Psoas muscle (tissue), 8 donors: ENCODE results near the gene COA1. TPM values are rescaled to one million over a fixed set of nuclear protein-coding genes. Genes with fewer than 3 reads are reported as not detected.
A peak's percentile ranks its signal among the peaks of the same experiment; 100 is the strongest.

ENCODE experiments used
- ATAC-seq, 4 donors: fragments of 200-7000 bp; cut with Tn5 transposase; one replicate each; pipeline ENCODE4 v1.9.1; 2020; ENCODE audit warnings: moderate library complexity in 3 of 4, mild to moderate bottlenecking in 2 of 4
- DNase-seq, 2 donors: peaks; one replicate each; pipeline ENCODE4 v3.0.0-alpha.2; 2020
- H3K27ac ChIP-seq: fragments of 200-600 bp; one replicate; pipeline ENCODE4 v1.8.0; 2022
- H3K27me3 ChIP-seq, 3 donors: fragments of 200-600 bp in 1 of 3; one replicate each; pipeline versions ENCODE4 v1.6.1 to v1.8.0; 2013 to 2022; ENCODE audit warnings: low read length in 2 of 3, mild to moderate bottlenecking in 2 of 3, moderate library complexity in 1 of 3; ENCODE audit not compliant: insufficient read depth in 3 of 3
- H3K36me3 ChIP-seq, 2 donors: fragments of 200-600 bp in 1 of 2; one replicate each; pipeline versions ENCODE4 v1.6.1 to v1.8.0; 2013 to 2022; ENCODE audit warnings: low read depth in 1 of 2, mild to moderate bottlenecking in 1 of 2, moderate library complexity in 1 of 2; ENCODE audit not compliant: insufficient read depth in 1 of 2
- H3K4me1 ChIP-seq: fragments of 200-600 bp; one replicate; pipeline ENCODE4 v1.8.0; 2022
- H3K4me3 ChIP-seq: fragments of 200-600 bp; one replicate; pipeline ENCODE4 v1.8.0; 2022; ENCODE audit warnings: mild to moderate bottlenecking
- H3K9me3 ChIP-seq: fragments of 200-600 bp; one replicate; pipeline ENCODE4 v1.8.0; 2022
- CTCF ChIP-seq: fragments of 200-600 bp; IDR thresholded peaks from one replicate; pipeline ENCODE4 v1.8.0; 2022; ENCODE audit warnings: antibody characterized with exemption
- WGBS, 3 donors: extraction: QIAGEN DNeasy Blood & Tissue Kit; methylation state at CpG; one replicate each; pipeline versions ENCODE4 v1.1.6 to v1.1.7; 2013; 5-methylcytosine and 5-hydroxymethylcytosine counted together
- intact Hi-C, 2 donors: fragments of 100-400 bp; cut with DNase I; formaldehyde crosslinking; loops; one replicate each; pipeline versions ENCODE4 v1.11.0 to v1.14.2; 2022
- polyA plus RNA-seq, 3 donors: library from polyadenylated mRNA; stranded (reverse); fragments of 200-250 nt; gene quantifications; one replicate each; pipeline ENCODE4 v1.2.3, GENCODE V29; 2013
- total RNA-seq, 4 donors: library from RNA; stranded (reverse); fragmentation: NEBNext Ultra II Directional in 2 of 4; extraction: Animal tissue kit (Norgen Biotek cat#: 25700) in 2 of 4; gene quantifications; one replicate each; pipeline versions ENCODE4 v1.2.1 to v1.2.4, GENCODE V29; 2021 to 2023
- donor health status: healthy with polysubstance abuse.
- donor health status: DM: no; HTN: no; CAD: no; lungs with moderate emphysema.
- donor health status: Bipolar disorder and iron deficiency.
- donor health status: healthy.
- donor health status: DM: yes; HTN: yes; CAD: no.
- donor health status: DM: no; HTN: no; CAD: no.
- donor health status: DM: no; HTN: no; CAD: no.
- donor health status: DM: yes; HTN: yes; CAD: no.

The COA1 gene
- total and polyA plus RNA-seq, 7 donors = 41.5 to 74.9 (median 60.5) TPM

GRCh38 chr7:43640679-43641078 is 88.6 kb downstream of the COA1 start:
- H3K27ac ChIP-seq = no peak overlapping the region
- ATAC-seq (no peak), DNase-seq (no peak)
- H3K4me1 ChIP-seq = peaks cover 3% of the 10 kb centered on the region
- intact Hi-C loops = loop anchor here in 1 of 2 donors (5.0 kb wide), 1 partner anchor 38 kb away; no protein-coding TSS in a partner anchor
- no peaks in the 10 kb centered on the region for H3K27me3 ChIP-seq
- WGBS, 3 donors = 95 to 99% (median 96%) methylated on average over 3 of the region's 3 CpGs
- TF ChIP-seq CTCF = no peak
- H3K36me3 ChIP-seq = peaks cover 3 to 78% of the 10 kb centered on the region in 2 donors
- H3K9me3 ChIP-seq = no peaks in the 10 kb centered on the region
- no peak overlapping the region for H3K4me3 ChIP-seq

- H3K4me3 ChIP-seq = no peak overlapping the region
- no peak for DNase-seq
- no peaks in the 10 kb centered on the region for H3K27me3 ChIP-seq
- H3K27ac ChIP-seq = no peak overlapping the region
- H3K4me1 ChIP-seq = peaks cover 3% of the 10 kb centered on the region
- H3K9me3 ChIP-seq = no peaks in the 10 kb centered on the region
- no peak for TF ChIP-seq CTCF
- intact Hi-C loops = loop anchor here in 1 of 2 donors (5.0 kb wide), 1 partner anchor 38 kb away; no protein-coding TSS in a partner anchor
- WGBS, 3 donors = 38 to 46% (median 38%) methylated on average over 6 of the region's 6 CpGs
- H3K36me3 ChIP-seq = peaks cover 3 to 84% of the 10 kb centered on the region in 2 donors
- ATAC-seq = peak in 3 of 4 donors; percentile 34 to 55 (median 38)
These were observed 89.3 kb downstream of the COA1 start for GRCh38 chr7:43639858-43640491.

- no peak for DNase-seq
- H3K27me3 ChIP-seq = no peaks in the 10 kb centered on the region
- H3K9me3 ChIP-seq = no peaks in the 10 kb centered on the region
- H3K36me3 ChIP-seq = peaks cover 12 to 85% of the 10 kb centered on the region in 2 donors
- no peak overlapping the region for H3K4me3 ChIP-seq
- H3K4me1 ChIP-seq = no peaks in the 10 kb centered on the region
- no peak for TF ChIP-seq CTCF
- WGBS, 3 donors = 87 to 95% (median 88%) methylated on average over 4 of the region's 4 CpGs
- no peak overlapping the region for H3K27ac ChIP-seq
- ATAC-seq = no peak
- intact Hi-C loops = no loop called here
These were observed 92.1 kb downstream of the COA1 start for GRCh38 chr7:43637114-43637806.

GRCh38 chr7:43636093-43636492 is 93.2 kb downstream of the COA1 start:
- no peak for TF ChIP-seq CTCF
- Histone ChIP-seq H3K4me1 (no peaks in the 10 kb centered on the region), H3K4me3 (no peak overlapping the region), H3K27ac (no peak overlapping the region), H3K9me3 (no peaks in the 10 kb centered on the region), H3K36me3 (peaks cover 12 to 89% of the 10 kb centered on the region in 2 donors), H3K27me3 (no peaks in the 10 kb centered on the region)
- ATAC-seq = no peak
- intact Hi-C loops = no loop called here
- WGBS, 3 donors = 90% methylated on average over 6 of the region's 6 CpGs
- DNase-seq = no peak
